HG02610 (cell line): ENCODE data around the gene FHL1.
A peak's percentile ranks its signal among the peaks of the same experiment; 100 is the strongest.
"Not testable (repeated sequence)": the region's sequence is repeated elsewhere in the genome, so short reads cannot be mapped to it uniquely, and the experiment has no call there.

Experiments used
- ATAC-seq: cut with Tn5 transposase; IDR thresholded peaks from one replicate; pipeline ENCODE4 v1.9.1; 2021; ENCODE audit warnings: mild to moderate bottlenecking, moderate library complexity; ENCODE audit not compliant: unreplicated experiment

FHL1 gene

GRCh38 chrX:136146614-136147314 is 569 bp upstream of the FHL1 start:
- no peak for ATAC-seq

GRCh38 chrX:136147976-136148375 is 643 bp downstream of the FHL1 start:
- no peak for ATAC-seq

GRCh38 chrX:136148391-136148790 is 1.1 kb downstream of the FHL1 start:
- ATAC-seq: no peak

DNA sequence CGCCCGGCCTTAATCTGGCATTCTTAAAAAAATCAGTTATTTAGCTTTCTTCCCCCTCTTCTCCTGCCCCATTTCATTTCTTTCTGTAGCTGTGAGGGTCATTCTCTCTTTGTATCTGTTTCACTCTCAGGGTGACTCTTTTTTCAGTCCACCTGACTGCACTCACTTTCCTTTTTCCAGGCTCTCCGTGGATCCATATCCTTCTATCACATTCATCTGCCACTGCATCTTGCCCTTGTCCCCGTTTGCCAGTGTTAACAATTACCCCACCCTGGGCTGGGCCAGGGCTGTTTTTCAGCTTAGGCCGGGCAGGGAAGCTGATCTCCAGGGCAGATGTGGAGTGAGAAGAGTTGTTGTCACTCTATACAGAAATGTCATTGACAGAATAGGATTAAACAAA is 7.7 kb downstream of the FHL1 start:
- ATAC-seq: no peak

DNA sequence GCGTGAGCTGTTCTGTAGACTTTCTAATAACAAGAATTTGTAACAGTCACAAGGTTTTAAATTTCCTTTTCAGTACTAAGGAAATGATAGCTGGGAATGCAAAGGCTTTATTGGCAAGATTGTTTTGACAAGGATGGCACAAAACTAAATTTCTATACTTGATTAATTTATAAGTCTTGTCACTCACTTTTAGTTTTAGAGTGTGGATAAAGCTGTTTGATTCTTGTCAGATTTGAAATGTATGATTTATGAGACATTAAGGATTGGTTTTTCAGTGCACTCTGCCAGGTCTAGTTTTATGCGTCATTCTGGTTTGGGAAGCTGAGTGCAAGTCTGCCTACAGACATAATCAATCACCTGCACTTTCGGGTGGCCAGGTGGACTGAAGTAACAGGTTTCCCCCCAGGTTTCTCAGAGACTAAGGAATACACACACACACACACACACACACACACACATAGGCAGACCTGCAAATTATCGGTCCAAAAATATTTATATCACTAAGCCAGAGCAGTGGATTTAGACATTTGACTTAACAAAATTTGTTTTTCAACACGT is 9.3 kb downstream of the FHL1 start:
- no peak for ATAC-seq

DNA sequence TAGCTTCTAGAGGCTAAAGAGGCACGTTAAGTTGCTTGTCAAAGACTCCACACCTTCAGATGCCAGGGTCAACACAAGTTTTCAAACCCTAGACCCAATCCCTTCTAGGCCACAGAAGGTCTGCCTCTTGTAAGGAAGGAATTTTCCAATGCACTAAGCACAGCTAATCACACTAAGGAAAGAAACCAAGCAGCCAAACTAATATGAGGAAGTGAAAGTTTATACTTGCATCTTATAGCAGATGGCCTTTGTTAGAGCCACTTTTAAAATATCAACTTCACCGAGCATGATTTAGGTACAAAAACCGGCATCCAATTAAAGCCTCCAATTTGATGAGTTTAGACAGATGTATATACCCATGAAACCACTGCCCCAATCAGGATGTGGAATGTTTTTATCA is 9.9 kb downstream of the FHL1 start:
- ATAC-seq: no peak

GRCh38 chrX:136158685-136159084 is 11.4 kb downstream of the FHL1 start:
- ATAC-seq: no peak

- ATAC-seq: no peak
These were observed 12.3 kb downstream of the FHL1 start for GRCh38 chrX:136159611-136160025.

DNA sequence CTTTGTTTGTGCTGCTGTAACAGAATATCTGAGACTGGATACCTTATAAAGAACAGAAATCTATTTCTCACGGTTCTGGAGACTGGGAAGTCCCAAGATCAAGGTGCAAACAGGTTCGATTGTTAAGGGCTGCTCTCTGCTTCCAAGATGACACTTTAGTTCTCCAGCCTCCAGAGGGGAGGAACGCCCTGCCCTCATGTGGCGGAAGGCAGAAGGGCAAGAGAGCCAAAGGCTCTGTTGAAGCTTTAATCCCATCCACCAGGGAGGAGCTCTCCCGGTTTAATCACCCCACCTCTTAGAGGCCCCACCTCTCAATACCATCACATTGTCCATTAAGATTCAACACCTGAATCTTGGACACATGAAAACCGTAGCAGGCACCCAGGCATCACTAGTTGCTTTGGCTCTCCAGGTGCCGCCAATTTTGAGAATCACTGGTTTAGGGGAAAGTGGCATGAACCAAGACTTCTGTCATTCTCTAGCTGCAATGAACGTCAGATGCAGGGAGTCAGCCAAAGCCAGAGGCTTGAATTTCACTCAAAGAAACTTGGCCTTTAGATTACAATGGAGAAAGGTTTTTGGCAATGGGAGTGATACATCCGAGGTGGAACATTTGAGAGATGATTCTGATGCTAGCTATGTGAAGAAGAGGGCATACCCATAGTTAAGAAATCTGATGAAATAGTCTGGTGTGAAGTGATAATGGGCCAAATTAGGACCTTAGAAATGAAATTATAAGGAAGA is 15.7 kb downstream of the FHL1 start:
- peak; percentile 64 for ATAC-seq

DNA sequence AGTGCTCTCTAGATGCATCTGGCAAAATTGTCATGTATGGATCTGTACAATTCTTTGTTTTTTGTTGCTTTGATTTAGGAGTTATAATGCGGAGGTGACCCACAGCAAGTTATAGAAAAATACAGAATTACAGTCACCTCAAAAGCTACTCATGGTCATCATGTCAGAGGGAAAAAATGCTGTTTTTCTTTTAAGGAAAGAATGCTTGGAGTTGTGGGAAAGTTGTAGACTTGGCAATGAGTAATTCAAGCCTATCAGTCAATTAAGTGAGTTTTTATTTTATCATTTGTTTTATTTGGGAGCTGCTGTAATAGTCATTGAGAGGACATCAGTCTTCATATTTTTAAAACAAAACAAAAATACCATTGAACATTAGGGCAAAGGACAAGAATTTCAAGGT is 16.4 kb downstream of the FHL1 start:
- no peak for ATAC-seq

- no peak for ATAC-seq
These were observed 18.1 kb downstream of the FHL1 start for GRCh38 chrX:136165406-136165805.

GRCh38 chrX:136166221-136166855 is 19.0 kb downstream of the FHL1 start:
- no peak for ATAC-seq

DNA sequence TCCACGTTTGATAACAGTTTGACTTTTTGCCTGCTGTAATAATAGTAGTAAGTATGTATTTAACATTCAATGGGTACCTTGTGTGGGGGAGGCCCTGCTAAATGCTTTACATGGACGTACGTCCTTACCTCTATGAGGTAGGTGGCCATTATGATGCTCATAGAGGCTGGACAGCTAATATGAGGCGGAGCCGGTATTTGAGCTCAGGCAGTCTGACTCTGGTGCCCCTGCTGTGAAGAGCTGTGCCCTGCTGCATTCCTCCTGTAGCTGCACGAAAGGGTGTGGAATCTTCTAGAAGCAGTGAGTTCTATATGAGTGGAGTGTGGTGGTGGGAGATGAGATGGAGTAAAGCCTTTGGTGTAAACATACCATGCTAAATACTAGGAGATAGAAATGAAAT is 20.7 kb downstream of the FHL1 start:
- ATAC-seq: not testable (repeated sequence)

- no peak for ATAC-seq
These were observed 21.8 kb downstream of the FHL1 start for GRCh38 chrX:136168929-136169735.

DNA sequence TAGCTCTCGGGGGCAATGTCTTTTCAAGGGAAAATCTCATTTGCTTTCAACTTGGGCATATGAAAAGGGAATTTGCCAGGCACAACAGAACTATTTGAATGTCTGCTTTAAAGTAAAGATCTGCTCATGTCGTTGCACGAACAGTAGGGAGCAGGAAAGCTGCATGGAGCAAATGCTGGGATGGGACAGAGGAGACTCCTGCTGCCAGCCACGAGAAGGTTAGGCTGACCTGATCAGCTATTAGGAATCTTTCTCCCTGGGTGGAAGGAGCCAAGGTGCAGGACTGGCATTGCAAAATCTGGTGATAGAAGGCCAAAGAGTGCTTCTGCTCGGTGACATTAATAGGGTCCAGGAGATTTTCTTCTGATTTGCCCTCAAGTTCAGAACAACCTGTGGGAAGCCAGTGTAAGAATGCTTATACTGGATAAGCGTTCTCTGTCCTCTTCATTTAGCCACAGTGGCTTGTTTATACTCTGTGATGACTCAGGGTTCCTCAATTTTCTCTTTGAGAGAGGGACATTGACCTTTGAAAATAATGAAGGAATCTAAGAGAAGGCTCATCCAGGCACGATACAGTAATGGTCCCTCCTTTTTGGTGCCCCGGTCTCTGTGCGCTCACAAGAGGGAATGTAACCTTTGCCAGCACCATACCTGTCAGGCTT is 22.9 kb downstream of the FHL1 start:
- no peak for ATAC-seq

DNA sequence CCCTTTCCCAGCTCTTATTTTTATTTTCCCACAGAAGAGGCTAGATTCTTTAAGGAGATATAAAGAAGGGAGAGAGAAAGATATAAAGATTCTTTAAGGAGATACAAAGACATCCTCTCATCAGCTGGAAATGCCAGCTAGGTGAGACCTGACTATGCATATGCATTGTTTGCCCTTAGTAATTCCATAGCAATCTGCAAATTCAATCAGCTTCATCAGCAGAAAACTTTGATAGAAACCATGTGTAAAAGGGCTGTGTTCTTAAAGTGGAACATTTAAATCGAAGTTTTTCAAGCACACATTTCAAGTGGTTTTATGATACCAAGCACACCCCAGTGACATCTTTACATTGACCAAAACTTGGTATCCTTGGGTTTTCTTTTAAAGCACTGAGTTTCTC is 24.1 kb downstream of the FHL1 start:
- no peak for ATAC-seq

GRCh38 chrX:136176399-136176825 is 29.1 kb downstream of the FHL1 start:
- ATAC-seq: no peak

- ATAC-seq: no peak
These were observed 31.8 kb downstream of the FHL1 start for GRCh38 chrX:136179133-136179532.

DNA sequence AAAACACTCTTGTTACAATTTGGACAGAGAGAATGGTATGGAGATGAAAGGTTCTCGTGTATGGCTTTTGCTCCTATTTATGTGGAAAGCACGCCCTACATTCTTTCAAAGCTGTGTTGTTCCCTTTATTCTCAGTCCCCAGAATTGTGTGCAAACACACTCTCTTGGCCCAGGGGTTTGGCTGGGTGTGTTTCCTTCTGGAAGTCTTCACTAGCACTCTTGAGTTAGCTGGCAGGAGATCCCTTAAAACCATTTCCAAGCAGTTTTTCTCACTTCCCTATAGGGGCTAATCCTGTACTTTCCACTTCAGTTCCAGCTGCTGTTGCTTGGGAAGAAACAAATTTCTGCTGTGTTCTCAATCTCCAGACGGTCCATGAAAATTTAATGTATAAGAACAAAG is 35.1 kb downstream of the FHL1 start:
- no peak for ATAC-seq

GRCh38 chrX:136183172-136183571 is 35.8 kb downstream of the FHL1 start:
- no peak for ATAC-seq
